Activated CD8-positive, alpha-beta T cell treated with anti-CD3 and anti-CD28 coated beads for 36 hours (primary cell): ENCODE data around the gene EGR4. TPM values are rescaled to one million over a fixed set of nuclear protein-coding genes. Genes with fewer than 3 reads are reported as not detected.

Experiments used
- ATAC-seq: fragments of 200-7000 bp; cut with Tn5 transposase; one replicate; pipeline ENCODE4 v1.10.0; 2021; ENCODE audit warnings: mild to moderate bottlenecking, moderate library complexity
- CTCF ChIA-PET: fragments of 350-600 bp; sonication (Branson Sonifier 250); formaldehyde crosslinking; loops from one replicate; lab custom pipeline; 2021; ENCODE audit warnings: antibody characterized with exemption; lab: Charles Lee
- POLR2A ChIA-PET: fragments of 350-600 bp; sonication (Branson Sonifier 250); formaldehyde crosslinking; loops from one replicate; lab custom pipeline; 2021; ENCODE audit warnings: antibody characterized with exemption; lab: Charles Lee
- DNase-seq: peaks from one replicate; pipeline ENCODE4 v3.0.0-alpha.2; 2020
- H3K27ac Mint-ChIP-seq: one replicate; pipeline ENCODE4 v1.8.0; 2021; ENCODE audit warnings: mild to moderate bottlenecking, mixed read lengths
- H3K27me3 Mint-ChIP-seq: one replicate; pipeline ENCODE4 v1.8.0; 2021; ENCODE audit warnings: mixed read lengths
- H3K36me3 Mint-ChIP-seq: one replicate; pipeline ENCODE4 v1.8.0; 2021; ENCODE audit warnings: low read depth, mixed read lengths
- H3K4me1 Mint-ChIP-seq: one replicate; pipeline ENCODE4 v1.8.0; 2021; ENCODE audit warnings: low read depth, mixed read lengths
- H3K4me3 Mint-ChIP-seq: one replicate; pipeline ENCODE4 v1.8.0; 2021; ENCODE audit warnings: mild to moderate bottlenecking, moderate library complexity, mixed read lengths
- H3K9me3 Mint-ChIP-seq: one replicate; pipeline ENCODE4 v1.8.0; 2021; ENCODE audit warnings: mixed read lengths
- intact Hi-C: fragments of 100-400 bp; cut with micrococcal nuclease; formaldehyde crosslinking; loops from one replicate; pipeline ENCODE4 v1.10.0; 2022
- total RNA-seq, 2 experiments: library from RNA; stranded (reverse); gene quantifications; one replicate each; pipeline ENCODE4 v1.2.3, GENCODE V29; 2021
- TF ChIP-seq, protein P1 (sequence below): fragments of 200-600 bp; IDR thresholded peaks from one replicate; pipeline ENCODE4 v1.8.0; 2022; ENCODE audit warnings: antibody characterized with exemption, mild to moderate bottlenecking

EGR4 gene
- total RNA-seq, 2 experiments from 2014 or later = 0.11 to 0.29 TPM

GRCh38 chr2:73283545-73284295 lies 9.6 kb downstream of the EGR4 start:
- H3K4me3 Mint-ChIP-seq = peak overlapping the region; percentile 90
- peaks cover 28% of the 10 kb centered on the region for H3K4me1 Mint-ChIP-seq
- TF ChIP-seq, protein P1, sequence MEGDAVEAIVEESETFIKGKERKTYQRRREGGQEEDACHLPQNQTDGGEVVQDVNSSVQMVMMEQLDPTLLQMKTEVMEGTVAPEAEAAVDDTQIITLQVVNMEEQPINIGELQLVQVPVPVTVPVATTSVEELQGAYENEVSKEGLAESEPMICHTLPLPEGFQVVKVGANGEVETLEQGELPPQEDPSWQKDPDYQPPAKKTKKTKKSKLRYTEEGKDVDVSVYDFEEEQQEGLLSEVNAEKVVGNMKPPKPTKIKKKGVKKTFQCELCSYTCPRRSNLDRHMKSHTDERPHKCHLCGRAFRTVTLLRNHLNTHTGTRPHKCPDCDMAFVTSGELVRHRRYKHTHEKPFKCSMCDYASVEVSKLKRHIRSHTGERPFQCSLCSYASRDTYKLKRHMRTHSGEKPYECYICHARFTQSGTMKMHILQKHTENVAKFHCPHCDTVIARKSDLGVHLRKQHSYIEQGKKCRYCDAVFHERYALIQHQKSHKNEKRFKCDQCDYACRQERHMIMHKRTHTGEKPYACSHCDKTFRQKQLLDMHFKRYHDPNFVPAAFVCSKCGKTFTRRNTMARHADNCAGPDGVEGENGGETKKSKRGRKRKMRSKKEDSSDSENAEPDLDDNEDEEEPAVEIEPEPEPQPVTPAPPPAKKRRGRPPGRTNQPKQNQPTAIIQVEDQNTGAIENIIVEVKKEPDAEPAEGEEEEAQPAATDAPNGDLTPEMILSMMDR = no peak
- no peaks in the 10 kb centered on the region for H3K9me3 Mint-ChIP-seq
- no peaks in the 10 kb centered on the region for H3K27me3 Mint-ChIP-seq
- H3K27ac Mint-ChIP-seq = peak overlapping the region; percentile 84
- POLR2A ChIA-PET = interaction anchor here (0.8 to 2.2 kb wide), 3 partner anchors 45 to 102 kb away, joined by 3 to 11 read pairs (median 5); partner anchors contain the start of genes ALMS1, CCT7 and PRADC1
- DNase-seq (peak; percentile 63), ATAC-seq (peak; percentile 17)
- intact Hi-C loops = no loop called here
- CTCF ChIA-PET = no interaction called here
- H3K36me3 Mint-ChIP-seq = peaks cover 29% of the 10 kb centered on the region

- intact Hi-C loops = no loop called here
- ATAC-seq = no peak
- H3K27ac Mint-ChIP-seq = peak overlapping the region; percentile 84
- H3K4me1 Mint-ChIP-seq = peaks cover 34% of the 10 kb centered on the region
- H3K27me3 Mint-ChIP-seq = no peaks in the 10 kb centered on the region
- TF ChIP-seq, protein P1 = no peak
- no peaks in the 10 kb centered on the region for H3K9me3 Mint-ChIP-seq
- no peak for DNase-seq
- ChIA-PET CTCF (interaction anchor here (0.6 to 3.3 kb wide), 3 partner anchors 8 to 12 kb away, joined by 4 to 15 read pairs (median 4); partner anchors contain the start of gene EGR4), POLR2A (no interaction called here)
- peak overlapping the region; percentile 90 for H3K4me3 Mint-ChIP-seq
- H3K36me3 Mint-ChIP-seq = peaks cover 34% of the 10 kb centered on the region
Measured at GRCh38 chr2:73282924-73283544, 10.3 kb downstream of the EGR4 start.

DNA sequence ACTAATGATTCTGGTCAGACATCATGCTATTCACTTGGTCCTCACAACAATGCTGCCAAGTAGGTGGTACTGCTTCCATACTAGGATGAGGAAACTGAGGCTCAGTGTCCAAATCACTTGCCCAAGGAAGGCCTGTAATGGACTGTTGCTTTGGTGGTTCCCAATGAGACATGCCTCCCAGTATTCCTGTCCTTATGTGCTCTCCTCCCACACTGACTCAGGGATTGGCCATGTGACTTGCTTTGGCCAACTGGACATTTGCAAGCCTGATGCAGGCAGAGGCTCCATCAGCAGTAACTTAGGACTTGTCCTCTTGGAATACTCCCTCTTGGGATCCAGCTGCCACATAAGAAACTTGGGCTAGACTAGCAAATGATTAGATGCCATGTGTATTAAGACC lies 12.1 kb downstream of the EGR4 start:
- H3K27ac Mint-ChIP-seq = peak overlapping the region; percentile 6
- TF ChIP-seq, protein P1 = no peak
- DNase-seq (no peak), ATAC-seq (no peak)
- ChIA-PET POLR2A (interaction anchor here (1.0 to 1.6 kb wide), 4 partner anchors 12 to 48 kb away, joined by 3 to 5 read pairs (median 4); partner anchors contain the start of genes CCT7, EGR4 and PRADC1), CTCF (interaction anchor here (3.3 kb wide), 1 partner anchor 9 kb away, joined by 15 read pairs; no protein-coding TSS in a partner anchor)
- H3K36me3 Mint-ChIP-seq = peaks cover 41% of the 10 kb centered on the region
- no peaks in the 10 kb centered on the region for H3K9me3 Mint-ChIP-seq
- H3K4me3 Mint-ChIP-seq = no peak overlapping the region
- H3K4me1 Mint-ChIP-seq = peaks cover 38% of the 10 kb centered on the region
- intact Hi-C loops = no loop called here
- H3K27me3 Mint-ChIP-seq = no peaks in the 10 kb centered on the region

DNA sequence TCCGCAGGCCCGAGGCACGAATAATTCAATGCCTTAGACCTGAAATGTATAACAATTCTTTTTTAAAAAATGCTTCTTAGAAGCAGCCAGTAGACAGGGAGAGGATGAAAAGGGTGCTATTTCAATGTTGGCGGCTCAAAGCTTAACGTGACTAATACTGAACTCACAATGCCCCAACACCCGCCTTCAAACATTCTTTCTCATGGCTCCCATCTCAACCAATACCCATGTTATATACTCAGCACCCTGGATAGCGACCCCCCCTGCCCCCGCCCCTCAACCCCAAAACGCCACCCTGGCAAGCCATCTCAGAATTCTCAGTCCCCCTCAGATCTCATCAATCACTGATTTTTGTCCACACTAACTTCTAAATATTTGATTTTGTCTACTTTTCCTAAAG lies 13.5 kb downstream of the EGR4 start:
- intact Hi-C loops = no loop called here
- ChIA-PET CTCF (interaction anchor here (0.7 to 3.3 kb wide), 3 partner anchors 9 to 11 kb away, joined by 3 to 15 read pairs (median 3); no protein-coding TSS in a partner anchor), POLR2A (interaction anchor here (0.7 to 1.8 kb wide), 3 partner anchors 8 to 45 kb away, joined by 3 to 7 read pairs (median 3); no protein-coding TSS in a partner anchor)
- TF ChIP-seq, protein P1 = no peak
- Mint-ChIP-seq H3K27me3 (no peaks in the 10 kb centered on the region), H3K27ac (no peak overlapping the region), H3K4me3 (no peak overlapping the region), H3K4me1 (peaks cover 26% of the 10 kb centered on the region), H3K9me3 (no peaks in the 10 kb centered on the region), H3K36me3 (peaks cover 46% of the 10 kb centered on the region)
- ATAC-seq (no peak), DNase-seq (no peak)
